ES-I3 (cell line): ENCODE measurements around the gene ACSBG1.

Experiments
- H3K36me3 ChIP-seq: 2 replicates; pipeline ENCODE4 v1.6.1; 2013; ENCODE audit warnings: mild to moderate bottlenecking, low read length, control low read depth, moderate library complexity; ENCODE audit not compliant: insufficient read depth
- H3K4me1 ChIP-seq: 2 replicates; pipeline ENCODE4 v1.6.1; 2013; ENCODE audit warnings: mild to moderate bottlenecking, control low read depth, low read length; ENCODE audit not compliant: insufficient read depth
- H3K9ac ChIP-seq: 2 replicates; pipeline ENCODE4 v1.6.1; 2013; ENCODE audit warnings: low read depth, mild to moderate bottlenecking, low read length, moderate library complexity
- H3K9me3 ChIP-seq: 2 replicates; pipeline ENCODE4 v1.6.1; 2013; ENCODE audit warnings: mild to moderate bottlenecking, low read length, moderate library complexity; ENCODE audit not compliant: control insufficient read depth, insufficient read depth

Gene ACSBG1

DNA sequence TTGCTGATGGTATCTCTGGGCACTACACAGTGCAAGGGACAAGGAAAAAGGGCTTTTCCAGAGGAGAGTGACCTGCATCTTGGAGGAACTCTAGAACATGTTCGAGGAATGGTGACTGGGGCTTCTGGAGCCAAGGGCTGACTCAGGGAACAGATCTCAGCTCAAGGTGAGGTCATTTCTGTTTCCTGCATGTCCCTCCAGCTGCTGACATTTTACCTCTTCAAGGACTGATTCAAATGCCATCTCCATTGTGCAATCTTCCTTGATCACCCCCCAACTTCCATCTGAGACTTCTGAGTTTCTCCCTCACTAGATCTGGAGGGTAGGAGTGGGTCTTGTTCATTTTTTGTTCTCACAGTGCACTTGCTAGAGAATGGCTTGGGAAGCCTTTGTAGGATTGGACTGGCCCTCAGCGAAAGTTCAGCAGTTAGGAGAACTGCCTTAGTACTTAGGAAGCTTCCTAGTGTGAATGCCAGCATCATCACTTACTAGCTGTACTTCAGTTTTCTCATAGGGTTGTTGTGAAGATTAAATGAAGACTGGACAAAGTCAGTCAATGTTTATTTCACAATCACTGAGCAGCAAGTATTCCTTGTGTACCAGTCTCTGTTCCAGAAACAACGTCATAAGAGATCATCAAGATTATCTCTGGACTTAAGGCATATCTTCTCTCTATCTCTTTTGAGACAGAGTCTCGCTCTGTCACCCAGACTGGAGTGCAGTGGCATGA, 87.8 kb downstream of the ACSBG1 start:
- Histone ChIP-seq H3K9ac (no peak overlapping the region), H3K4me1 (peaks cover 17% of the 10 kb centered on the region), H3K36me3 (no peaks in the 10 kb centered on the region), H3K9me3 (no peaks in the 10 kb centered on the region)

DNA sequence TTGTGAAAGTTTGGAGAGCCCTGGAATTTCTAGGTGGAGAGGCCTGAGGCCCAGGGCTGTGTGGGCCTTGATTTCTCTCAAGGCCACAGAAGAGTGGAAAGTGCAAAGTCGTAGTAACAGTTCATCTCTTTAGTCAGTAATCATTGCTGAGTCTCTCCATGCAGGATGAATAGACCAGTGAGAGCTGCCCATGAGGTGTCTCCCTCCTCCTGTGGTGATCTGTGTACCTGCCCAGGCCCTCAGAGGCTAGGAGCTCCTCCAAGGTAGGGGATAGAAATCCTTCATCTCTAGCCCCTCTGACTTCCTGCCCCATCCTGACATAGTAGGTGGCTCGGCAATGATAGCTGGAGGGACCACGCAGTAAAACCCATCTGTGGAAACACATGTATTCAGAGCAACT, 92.0 kb downstream of the ACSBG1 start:
- no peaks in the 10 kb centered on the region for H3K9me3 ChIP-seq
- H3K4me1 ChIP-seq: no peaks in the 10 kb centered on the region
- H3K9ac ChIP-seq: no peak overlapping the region
- no peaks in the 10 kb centered on the region for H3K36me3 ChIP-seq

DNA sequence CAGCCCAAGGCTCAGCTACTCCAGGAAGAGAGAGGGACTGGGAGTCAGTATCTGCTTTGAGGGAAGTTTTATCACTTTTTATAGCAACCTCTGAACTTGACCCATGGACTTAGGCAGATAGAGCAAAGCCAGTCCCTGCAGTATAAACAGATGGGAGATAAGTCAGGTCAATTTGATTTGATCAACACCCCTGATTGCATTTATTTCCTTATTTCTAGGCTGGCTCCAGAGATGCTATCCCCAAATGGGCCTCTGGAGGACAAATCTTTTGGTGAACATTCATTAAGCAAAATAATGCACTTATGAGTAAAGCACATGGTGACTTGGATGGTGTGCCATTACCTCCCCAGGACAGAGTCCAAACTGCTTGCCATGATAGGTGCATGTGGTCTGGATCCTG, 94.1 kb downstream of the ACSBG1 start:
- H3K9me3 ChIP-seq: no peaks in the 10 kb centered on the region
- no peaks in the 10 kb centered on the region for H3K36me3 ChIP-seq
- H3K9ac ChIP-seq: no peak overlapping the region
- no peaks in the 10 kb centered on the region for H3K4me1 ChIP-seq

DNA sequence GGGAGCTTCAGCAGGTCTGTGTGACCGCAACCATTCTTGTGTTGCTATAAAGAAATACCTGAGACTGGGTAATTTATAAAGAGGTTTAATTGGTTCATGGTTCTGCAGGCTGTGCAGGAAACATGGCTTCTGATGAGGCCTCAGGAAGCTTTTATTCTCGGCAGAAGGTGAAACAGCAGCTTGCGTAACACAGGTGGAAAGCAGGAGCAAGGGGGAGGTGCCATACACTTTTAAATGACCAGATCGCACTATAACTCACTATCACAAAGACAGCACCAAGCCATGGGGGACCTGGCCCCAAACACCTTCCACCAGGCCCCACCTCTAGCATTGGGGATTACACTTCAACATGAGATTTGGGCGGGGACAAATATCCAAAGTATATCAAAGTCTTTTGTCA, 94.8 kb downstream of the ACSBG1 start:
- Histone ChIP-seq H3K9me3 (no peaks in the 10 kb centered on the region), H3K4me1 (no peaks in the 10 kb centered on the region), H3K36me3 (no peaks in the 10 kb centered on the region), H3K9ac (no peak overlapping the region)

DNA sequence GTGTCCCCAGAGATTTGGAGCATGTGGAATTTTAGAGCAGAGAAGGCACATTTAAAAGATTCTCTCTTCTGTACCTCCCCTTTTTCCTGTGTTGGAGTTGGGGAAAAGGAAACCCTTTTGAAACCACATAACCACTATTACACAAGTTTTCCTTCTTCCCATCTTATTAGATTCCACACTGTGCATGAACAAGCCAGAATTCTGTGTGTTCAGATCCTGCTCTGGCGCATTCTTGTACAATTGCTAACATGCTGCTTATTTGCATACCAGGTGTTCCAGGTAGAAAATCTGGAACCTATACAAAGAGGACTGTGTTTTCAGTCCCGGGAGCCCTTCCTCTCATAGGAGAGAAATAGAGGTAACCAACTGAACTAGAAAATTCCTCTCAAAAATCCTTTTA, 100.6 kb downstream of the ACSBG1 start:
- Histone ChIP-seq H3K9ac (no peak overlapping the region; the same call in 1 of the 2 replicates), H3K9me3 (no peaks in the 10 kb centered on the region), H3K36me3 (no peaks in the 10 kb centered on the region), H3K4me1 (peaks cover 8% of the 10 kb centered on the region; the same call in 1 of the 2 replicates)

DNA sequence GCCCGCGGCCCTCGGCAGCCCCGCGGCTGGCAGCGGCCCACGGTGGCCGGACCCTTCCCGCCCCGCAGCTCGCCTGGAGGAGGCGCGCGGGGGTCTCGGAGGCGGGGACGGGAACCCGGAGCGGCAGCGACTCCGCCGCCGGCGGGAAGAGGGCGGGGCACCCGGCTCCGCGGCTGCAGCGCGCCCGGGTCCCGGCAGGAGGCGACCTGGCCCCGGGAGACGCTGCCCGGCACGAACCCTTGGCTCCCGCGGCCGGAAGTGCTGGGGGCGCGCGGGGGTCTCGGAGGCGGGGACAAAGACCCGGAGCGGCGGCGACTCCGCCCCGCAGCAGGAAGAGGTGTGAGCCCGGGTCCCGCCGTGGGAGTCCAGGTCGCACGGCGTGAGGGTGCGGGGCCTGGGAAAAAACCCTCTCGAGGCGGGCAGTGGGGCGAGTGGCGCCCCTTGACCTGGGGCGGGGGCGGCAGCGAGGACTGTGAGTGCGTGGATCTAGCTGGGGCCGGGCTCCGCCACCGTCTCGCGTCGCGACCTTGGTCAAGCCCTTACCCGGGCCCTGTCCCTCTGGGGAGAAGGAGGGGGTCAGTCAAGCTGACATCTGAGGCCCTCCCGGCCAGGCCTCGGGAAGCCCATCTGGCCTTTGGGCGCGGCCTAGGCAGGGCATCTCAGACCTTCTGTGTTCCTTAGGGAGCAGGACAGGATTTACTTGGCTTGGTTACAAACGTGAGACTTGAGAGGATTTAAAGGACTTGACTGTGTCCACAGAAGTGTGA, 102.9 kb downstream of the ACSBG1 start, which contains the start of gene CIB2:
Gene CIB2, minus strand, starts transcription at position 151 of the 767 bp plus-strand sequence. CDS start 230 bp downstream, outside the sequence.
- H3K9ac ChIP-seq: peak within 1 kb of the TSS; percentile 85
- peaks cover 9% of the 10 kb centered on the region; the same call in 1 of the 2 replicates for H3K4me1 ChIP-seq
- H3K36me3 ChIP-seq: no peaks in the 10 kb centered on the region
- H3K9me3 ChIP-seq: no peaks in the 10 kb centered on the region

DNA sequence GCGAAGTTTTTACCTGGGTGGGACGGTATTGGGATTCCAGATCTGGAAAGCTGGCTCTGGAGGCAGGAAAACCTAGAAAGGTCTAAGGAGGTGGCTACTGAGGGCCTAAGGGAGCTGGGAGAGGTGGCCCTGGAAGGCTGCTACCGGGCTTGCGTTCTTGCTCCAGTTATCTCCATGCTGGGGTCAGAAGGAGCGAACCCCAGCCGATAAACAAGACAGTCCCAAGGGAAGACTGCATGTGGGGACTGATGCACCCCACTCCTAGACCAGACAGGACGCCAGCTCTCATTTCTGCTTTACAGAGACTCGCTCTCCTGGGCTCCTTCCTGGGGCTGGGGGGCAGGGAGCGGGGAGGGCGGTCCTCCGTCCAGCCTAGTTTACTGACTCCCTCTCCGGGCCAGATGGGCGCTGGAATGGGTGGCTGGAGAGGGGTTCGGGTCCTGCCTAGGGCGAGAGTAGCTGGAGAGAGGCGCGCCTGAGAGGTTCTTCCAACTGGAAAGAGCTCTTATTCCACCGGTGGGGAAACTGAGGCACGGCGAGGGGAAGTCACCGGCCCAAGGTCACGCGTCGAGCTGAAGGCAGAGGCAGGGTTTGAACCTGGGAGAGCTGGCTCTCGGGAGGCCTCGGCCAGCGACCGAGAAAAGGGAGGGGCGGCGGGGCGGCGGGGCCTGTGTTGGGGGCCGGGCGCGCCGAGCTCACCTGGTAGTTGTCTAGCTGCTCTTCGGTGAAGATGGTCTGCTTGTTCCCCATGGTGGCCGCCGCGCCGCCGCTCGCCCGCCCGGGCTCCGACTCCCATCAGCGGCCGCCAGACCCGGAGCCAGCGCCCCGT, 103.7 kb downstream of the ACSBG1 start:
- H3K9me3 ChIP-seq: no peaks in the 10 kb centered on the region
- H3K9ac ChIP-seq: peak overlapping the region; percentile 85
- H3K4me1 ChIP-seq: peaks cover 9% of the 10 kb centered on the region; the same call in 1 of the 2 replicates
- no peaks in the 10 kb centered on the region for H3K36me3 ChIP-seq

DNA sequence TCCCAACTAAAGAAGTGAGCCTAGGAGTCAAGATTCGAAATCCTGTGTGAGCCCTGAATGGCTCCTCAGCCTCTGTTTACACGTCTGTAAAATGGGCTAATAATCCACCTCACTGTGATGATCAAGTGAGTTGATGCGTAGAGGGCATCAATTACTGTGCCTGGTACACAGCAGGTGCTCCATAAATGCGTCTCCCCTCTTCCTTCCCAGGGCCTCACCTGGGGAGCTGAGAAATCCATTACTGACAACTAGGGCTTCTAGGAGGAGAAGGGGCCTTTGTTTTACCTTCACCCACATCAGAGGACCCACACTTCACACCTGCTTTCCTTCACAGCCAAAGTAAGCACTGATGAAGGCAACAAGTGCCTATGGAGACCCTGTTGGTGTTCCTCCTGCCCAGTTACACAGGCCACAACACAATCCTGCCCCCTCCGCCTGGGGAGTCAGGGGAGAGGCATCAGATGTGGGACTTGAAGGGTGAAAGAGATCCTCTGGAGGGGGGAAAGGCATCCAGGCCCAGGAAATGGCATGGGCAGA, 104.5 kb downstream of the ACSBG1 start:
- Histone ChIP-seq H3K9ac (no peak overlapping the region), H3K4me1 (peaks cover 9% of the 10 kb centered on the region; the same call in 1 of the 2 replicates), H3K9me3 (no peaks in the 10 kb centered on the region), H3K36me3 (no peaks in the 10 kb centered on the region)

DNA sequence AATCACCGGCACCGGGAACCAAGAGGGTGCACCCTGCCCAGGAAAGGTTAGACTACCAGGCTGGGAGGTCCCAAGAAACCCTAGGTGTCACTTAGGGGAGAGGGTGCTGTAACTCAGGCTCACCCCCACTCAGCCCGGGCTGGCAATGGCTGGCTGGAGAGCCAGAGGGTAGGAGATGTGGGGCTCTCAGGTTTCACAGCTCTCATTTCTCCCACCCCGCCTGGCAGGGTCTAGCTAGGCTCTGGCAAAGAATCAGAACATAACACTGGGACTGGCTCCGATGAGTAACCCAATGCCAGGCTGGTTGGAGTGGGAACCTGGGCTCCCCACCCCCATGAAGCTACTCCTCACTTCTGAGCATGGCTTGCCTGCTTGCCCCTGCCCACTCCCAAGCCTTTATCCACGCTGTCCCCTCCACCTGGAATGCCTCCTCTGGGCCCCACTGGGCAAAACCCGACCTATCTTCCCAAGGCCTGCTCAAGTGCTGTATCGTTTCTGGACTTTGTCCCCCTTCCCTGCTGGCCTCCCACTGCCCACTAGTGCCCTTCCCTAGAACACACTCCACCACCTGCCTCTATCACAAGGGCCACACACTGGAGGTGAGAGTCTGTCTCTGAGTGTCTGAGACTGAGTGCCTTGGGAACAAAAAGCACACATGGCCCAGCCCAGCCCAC, 105.2 kb downstream of the ACSBG1 start:
- H3K9me3 ChIP-seq: no peaks in the 10 kb centered on the region
- H3K4me1 ChIP-seq: peaks cover 9% of the 10 kb centered on the region; the same call in 1 of the 2 replicates
- no peak overlapping the region for H3K9ac ChIP-seq
- H3K36me3 ChIP-seq: no peaks in the 10 kb centered on the region

DNA sequence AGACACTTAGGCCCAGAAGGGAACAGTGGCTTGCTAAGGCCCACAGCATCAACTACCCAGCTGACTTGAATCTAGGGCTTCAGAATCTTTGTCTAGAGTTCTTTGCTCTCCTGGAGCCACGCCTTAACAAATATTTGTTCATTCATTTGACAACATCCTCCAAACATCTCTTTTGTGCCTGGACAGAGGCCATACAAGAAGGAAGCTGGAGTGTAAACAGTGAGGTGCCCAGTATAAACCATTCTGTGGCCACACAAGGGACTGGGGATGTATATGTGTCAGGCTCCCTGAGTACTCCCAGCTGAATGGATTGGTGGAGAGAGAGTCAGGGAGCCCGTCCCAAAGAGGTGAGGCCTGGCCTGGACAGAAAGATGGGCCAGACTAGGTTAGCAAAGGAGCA, 106.5 kb downstream of the ACSBG1 start:
- Histone ChIP-seq H3K9ac (no peak overlapping the region), H3K36me3 (no peaks in the 10 kb centered on the region)

DNA sequence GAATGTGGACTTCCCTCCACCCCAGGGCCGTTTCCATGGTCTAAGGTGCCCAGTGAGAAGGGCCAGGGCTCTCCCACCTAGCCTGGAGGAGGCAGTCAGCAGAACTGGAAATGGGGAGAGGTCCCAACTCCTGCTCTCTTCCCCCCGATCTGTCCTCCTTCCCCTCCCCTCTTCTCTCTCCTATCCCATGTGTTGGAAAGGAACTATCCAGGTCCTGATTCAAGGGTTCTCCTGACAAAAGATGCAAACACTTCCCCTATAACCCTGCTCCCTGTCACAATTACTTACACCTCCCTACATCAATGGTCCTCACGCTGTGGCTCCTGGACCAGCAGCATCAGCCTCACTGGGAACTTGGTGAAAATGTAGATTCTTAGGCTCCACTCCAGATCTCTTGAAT, 109.1 kb downstream of the ACSBG1 start:
- peaks cover 18% of the 10 kb centered on the region for H3K4me1 ChIP-seq
- H3K36me3 ChIP-seq: no peaks in the 10 kb centered on the region
- no peak overlapping the region for H3K9ac ChIP-seq

More for the DNA sequence above, 106.5 kb downstream of the ACSBG1 start:
- peaks cover 9% of the 10 kb centered on the region; the same call in 1 of the 2 replicates for H3K4me1 ChIP-seq
- H3K9me3 ChIP-seq: no peaks in the 10 kb centered on the region

DNA sequence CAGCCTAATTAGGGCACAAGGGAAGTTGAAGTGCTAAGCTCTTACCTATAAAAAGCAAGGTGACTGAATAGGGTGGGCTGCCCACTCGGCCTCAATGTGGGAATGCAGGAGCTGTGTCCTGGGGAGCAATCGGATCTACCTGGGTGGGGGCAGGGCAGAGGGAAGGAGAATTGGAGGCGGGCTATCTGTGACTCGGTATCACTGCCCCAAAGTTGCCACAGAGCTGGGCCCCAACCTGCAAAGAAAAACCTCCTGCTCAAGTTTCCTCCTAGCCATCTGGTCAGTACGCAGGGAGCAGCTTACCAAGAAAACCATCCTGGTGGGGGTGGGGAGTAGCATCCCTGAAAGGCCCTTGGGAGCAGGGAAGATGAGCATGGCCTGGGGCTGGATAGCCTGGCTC, 113.8 kb downstream of the ACSBG1 start:
- Histone ChIP-seq H3K9me3 (no peaks in the 10 kb centered on the region), H3K9ac (no peak overlapping the region), H3K36me3 (no peaks in the 10 kb centered on the region), H3K4me1 (peaks cover 9% of the 10 kb centered on the region)

More for the DNA sequence above, 109.1 kb downstream of the ACSBG1 start:
- no peaks in the 10 kb centered on the region for H3K9me3 ChIP-seq
